Activated naive CD8-positive, alpha-beta T cell treated with anti-CD3 and anti-CD28 coated beads, Interleukin-2, amount 50 U/mL, for 24 hours (primary cell): ENCODE results near the gene DPF3.

Experiments used
- ATAC-seq: fragments of 150-1000 bp; cut with Tn5 transposase; one replicate; pipeline ENCODE4 v1.10.0; 2021
- DNase-seq: peaks from one replicate; pipeline ENCODE4 v3.0.0; 2021
- H3K27ac Mint-ChIP-seq: one replicate; pipeline ENCODE4 v1.8.0; 2021; ENCODE audit warnings: mild to moderate bottlenecking, mixed read lengths
- H3K27me3 Mint-ChIP-seq: one replicate; pipeline ENCODE4 v1.8.0; 2021; ENCODE audit warnings: mixed read lengths
- H3K36me3 Mint-ChIP-seq: one replicate; pipeline ENCODE4 v1.8.0; 2021; ENCODE audit warnings: low read depth, mixed read lengths
- H3K4me1 Mint-ChIP-seq: one replicate; pipeline ENCODE4 v1.8.0; 2021; ENCODE audit warnings: mixed read lengths
- H3K4me3 Mint-ChIP-seq: one replicate; pipeline ENCODE4 v1.8.0; 2021; ENCODE audit warnings: mild to moderate bottlenecking, moderate library complexity, mixed read lengths
- H3K9me3 Mint-ChIP-seq: one replicate; pipeline ENCODE4 v1.8.0; 2021; ENCODE audit warnings: mixed read lengths

The DPF3 gene

DNA sequence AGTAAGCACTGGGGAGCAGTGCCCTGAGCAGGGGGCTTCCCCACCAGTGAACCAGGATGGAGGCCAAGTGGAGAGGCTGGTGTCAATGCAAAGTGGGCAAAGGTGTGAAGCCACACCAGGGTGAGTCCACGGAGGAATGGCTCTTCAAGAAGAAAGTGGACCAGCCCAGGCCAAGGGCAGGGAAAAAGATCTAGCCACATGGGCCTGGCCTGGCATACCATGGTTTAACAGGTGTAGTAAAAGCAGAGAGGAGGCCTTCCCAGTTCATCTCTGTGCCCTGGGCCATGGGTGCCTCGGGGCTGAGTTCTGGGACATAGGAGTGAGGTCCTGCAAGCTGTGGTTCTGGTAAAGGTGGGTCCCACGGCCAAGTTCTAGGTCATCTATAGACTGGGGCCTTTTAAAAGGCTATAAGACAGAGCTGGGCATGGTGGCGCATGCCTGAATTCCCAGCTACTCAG, 153.4 kb downstream of the DPF3 start:
- no peak for ATAC-seq
- Mint-ChIP-seq H3K4me1 (no peaks in the 10 kb centered on the region), H3K36me3 (no peaks in the 10 kb centered on the region), H3K4me3 (no peak overlapping the region), H3K9me3 (no peaks in the 10 kb centered on the region), H3K27me3 (no peaks in the 10 kb centered on the region), H3K27ac (no peak overlapping the region)
- no peak for DNase-seq

DNA sequence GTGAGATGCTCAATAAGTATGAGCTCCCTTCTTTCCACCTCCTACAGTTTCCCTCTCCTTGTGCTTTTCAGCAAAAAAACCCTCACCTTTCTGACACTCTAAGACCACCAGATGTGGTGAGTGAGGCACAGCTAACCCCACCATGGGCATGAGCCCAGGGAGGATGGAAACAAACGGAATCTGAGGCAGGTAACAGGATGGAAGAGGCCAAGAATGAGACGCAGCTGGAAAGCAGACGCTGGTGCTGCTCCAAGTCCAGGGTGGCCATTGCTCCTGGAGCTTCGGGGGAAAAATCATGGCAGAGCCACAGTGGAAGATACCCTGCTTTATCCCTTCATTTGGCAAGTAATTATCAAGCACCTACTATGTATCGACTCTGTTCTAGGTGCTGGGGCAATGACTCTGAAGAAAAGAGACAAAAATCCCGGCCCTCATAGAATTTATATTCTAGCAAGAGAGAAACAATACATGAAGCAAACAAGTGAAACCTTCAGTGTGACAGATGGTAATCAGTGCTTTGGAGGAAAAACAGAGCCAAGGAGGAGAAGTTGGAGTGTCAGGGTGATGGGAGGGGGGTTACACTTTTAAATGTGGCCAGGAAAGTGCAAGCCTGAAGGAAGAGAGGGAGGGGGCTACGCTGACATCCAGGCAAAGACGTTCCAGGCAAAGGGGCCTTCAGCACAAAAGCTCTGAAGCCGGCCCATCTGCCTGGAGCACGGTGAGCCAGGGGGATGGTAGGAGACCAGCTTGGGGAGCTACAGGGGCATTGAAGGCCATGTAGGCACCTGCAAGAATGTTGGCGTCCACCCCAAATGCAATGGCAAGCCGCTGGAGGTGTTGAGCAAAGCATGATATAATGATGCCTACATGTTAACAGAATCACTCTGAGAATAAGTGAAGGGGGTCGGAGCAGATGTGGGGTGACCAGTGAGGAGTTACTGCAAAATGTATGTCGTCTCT, 154.2 kb downstream of the DPF3 start:
- ATAC-seq (no peak), DNase-seq (no peak)
- H3K27ac Mint-ChIP-seq: no peak overlapping the region
- no peak overlapping the region for H3K4me3 Mint-ChIP-seq
- no peaks in the 10 kb centered on the region for H3K36me3 Mint-ChIP-seq
- no peaks in the 10 kb centered on the region for H3K4me1 Mint-ChIP-seq
- H3K27me3 Mint-ChIP-seq: no peaks in the 10 kb centered on the region
- no peaks in the 10 kb centered on the region for H3K9me3 Mint-ChIP-seq

DNA sequence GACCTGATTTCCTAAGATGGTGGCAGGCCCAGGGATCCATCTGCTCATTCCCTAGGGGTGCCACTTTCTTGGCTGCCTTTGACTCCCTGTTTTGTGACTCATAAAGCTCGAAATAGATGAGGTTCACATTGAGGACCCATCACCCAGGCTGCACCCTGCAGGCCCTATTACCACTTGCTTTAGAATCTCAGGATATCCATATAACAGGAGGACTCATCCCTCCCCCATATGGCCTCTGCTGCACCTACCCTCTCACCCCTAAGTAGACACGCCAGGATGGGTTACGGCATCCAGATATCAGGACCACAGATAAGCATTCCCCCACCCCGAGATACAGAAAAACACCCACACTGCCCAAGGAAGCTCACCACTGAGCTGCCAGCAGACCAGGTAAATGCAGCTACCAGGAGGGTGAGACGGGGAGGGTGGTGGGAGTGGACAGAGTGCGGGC, 155.7 kb downstream of the DPF3 start:
- ATAC-seq (no peak), DNase-seq (no peak)
- Mint-ChIP-seq H3K4me1 (no peaks in the 10 kb centered on the region), H3K27ac (no peak overlapping the region), H3K9me3 (no peaks in the 10 kb centered on the region), H3K27me3 (no peaks in the 10 kb centered on the region), H3K36me3 (no peaks in the 10 kb centered on the region), H3K4me3 (no peak overlapping the region)

GRCh38 chr14:72737560-72737943, 156.3 kb downstream of the DPF3 start:
- H3K36me3 Mint-ChIP-seq: no peaks in the 10 kb centered on the region
- ATAC-seq: no peak

GRCh38 chr14:72736786-72737559, 156.9 kb downstream of the DPF3 start:
- Mint-ChIP-seq H3K36me3 (no peaks in the 10 kb centered on the region), H3K9me3 (no peaks in the 10 kb centered on the region), H3K4me3 (no peak overlapping the region), H3K27ac (no peak overlapping the region), H3K4me1 (no peaks in the 10 kb centered on the region), H3K27me3 (no peaks in the 10 kb centered on the region)
- ATAC-seq (no peak), DNase-seq (no peak)

More at GRCh38 chr14:72737560-72737943, 156.3 kb downstream of the DPF3 start:
- no peaks in the 10 kb centered on the region for H3K9me3 Mint-ChIP-seq
- H3K4me1 Mint-ChIP-seq: no peaks in the 10 kb centered on the region
- no peak overlapping the region for H3K4me3 Mint-ChIP-seq
- DNase-seq: no peak
- H3K27me3 Mint-ChIP-seq: no peaks in the 10 kb centered on the region
- no peak overlapping the region for H3K27ac Mint-ChIP-seq

- no peaks in the 10 kb centered on the region for H3K4me1 Mint-ChIP-seq
- ATAC-seq (no peak), DNase-seq (no peak)
- H3K36me3 Mint-ChIP-seq: no peaks in the 10 kb centered on the region
- no peaks in the 10 kb centered on the region for H3K9me3 Mint-ChIP-seq
- H3K27ac Mint-ChIP-seq: no peak overlapping the region
- H3K4me3 Mint-ChIP-seq: no peak overlapping the region
- no peaks in the 10 kb centered on the region for H3K27me3 Mint-ChIP-seq
Measured at GRCh38 chr14:72736308-72736707, 157.6 kb downstream of the DPF3 start.

DNA sequence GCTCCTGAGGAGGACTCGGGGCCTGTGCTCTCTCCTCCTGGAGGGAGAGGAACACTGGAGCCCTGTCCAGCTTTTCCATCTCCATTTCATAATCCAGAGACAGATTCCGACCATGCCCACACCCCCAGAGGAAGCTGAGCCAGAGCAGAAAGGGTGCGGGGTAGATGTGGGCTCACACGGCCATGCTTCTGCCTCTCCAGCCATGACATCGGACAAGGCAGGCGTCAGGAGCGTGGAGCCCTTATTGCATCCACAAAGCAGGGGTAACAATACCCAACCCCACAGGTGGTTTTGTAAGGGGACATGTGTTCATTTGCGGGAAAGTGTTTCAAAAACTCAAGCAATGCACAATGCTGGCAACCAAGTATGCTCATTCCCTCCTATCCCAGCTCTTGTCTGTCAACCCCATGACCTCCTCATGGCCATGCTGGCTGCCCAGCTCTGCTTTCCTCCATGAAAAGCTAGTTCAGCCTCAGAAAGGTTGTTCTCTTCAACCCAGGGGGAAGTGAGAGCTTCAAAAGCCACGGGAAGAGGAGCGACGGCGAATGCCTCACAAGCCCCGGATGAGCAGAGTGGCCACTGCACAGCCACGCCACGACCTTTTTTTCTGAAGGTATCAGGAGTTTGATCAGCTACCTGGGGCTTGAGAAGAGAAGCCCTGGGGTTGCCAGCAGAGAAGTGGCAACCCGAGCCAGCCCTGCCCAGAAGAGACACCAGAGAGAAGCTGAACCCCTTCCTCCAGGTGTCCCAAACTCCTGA, 161.7 kb downstream of the DPF3 start:
- ATAC-seq (no peak), DNase-seq (no peak)
- H3K4me3 Mint-ChIP-seq: no peak overlapping the region
- no peaks in the 10 kb centered on the region for H3K9me3 Mint-ChIP-seq
- no peaks in the 10 kb centered on the region for H3K4me1 Mint-ChIP-seq
- no peaks in the 10 kb centered on the region for H3K27me3 Mint-ChIP-seq
- no peak overlapping the region for H3K27ac Mint-ChIP-seq
- peaks cover 2% of the 10 kb centered on the region for H3K36me3 Mint-ChIP-seq

DNA sequence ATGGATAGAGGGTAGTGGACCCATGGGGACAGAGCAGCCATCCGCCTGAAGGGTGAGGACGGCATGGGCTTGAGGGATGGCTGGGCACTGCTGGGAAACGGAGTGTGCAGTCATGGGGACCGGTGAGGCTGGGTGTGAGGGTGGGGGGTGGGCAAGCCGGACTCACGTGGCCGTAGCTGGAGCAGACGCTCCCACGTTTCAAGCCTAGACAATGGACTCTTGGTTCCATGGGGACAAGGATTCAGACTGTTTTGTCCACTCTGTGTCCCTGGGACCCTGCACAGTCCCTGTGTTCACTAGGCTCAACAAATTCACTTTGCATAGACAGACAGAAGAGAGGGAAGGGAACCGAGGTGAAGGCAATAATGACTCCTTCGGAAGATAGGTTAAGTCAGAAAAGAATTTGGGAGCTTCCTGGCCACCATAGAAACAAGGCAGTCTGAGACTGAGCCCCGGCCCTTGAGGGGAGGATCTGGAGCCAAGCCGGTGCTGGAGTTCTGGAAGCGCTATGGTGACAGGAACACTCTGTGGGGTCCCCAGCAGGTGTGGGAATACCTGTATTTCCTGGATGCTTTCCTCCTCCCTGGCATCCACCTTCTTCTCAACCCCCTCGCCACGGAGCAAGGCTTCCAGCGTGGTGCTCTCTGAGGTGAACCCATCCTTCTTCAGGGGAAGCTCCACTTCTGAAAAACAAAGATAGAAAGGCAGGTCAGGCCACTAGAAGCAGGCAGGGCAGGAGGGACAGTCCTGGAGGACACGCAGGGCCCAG, 162.5 kb downstream of the DPF3 start:
- no peaks in the 10 kb centered on the region for H3K27me3 Mint-ChIP-seq
- DNase-seq (no peak), ATAC-seq (no peak)
- H3K27ac Mint-ChIP-seq: no peak overlapping the region
- peaks cover 2% of the 10 kb centered on the region for H3K36me3 Mint-ChIP-seq
- H3K4me1 Mint-ChIP-seq: no peaks in the 10 kb centered on the region
- no peak overlapping the region for H3K4me3 Mint-ChIP-seq
- no peaks in the 10 kb centered on the region for H3K9me3 Mint-ChIP-seq

DNA sequence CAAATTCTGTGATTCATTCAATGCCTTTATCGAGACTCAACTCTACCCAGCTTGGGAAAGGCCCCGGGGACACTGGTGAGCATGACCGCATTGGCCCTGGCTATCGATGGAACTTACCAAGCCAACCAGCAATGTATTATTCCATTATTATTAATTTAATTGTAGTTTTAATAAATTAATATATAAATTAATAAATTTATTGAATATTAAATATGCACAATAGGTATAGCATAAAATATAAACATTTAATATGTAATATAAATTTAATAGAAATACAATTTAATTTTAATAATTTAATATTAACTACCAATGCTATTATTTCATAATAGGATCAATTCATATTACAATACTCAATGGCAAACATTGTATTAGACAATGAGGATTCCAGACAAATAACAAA, 163.4 kb downstream of the DPF3 start:
- H3K27me3 Mint-ChIP-seq: no peaks in the 10 kb centered on the region
- H3K9me3 Mint-ChIP-seq: no peaks in the 10 kb centered on the region
- H3K4me3 Mint-ChIP-seq: no peak overlapping the region
- no peak overlapping the region for H3K27ac Mint-ChIP-seq
- ATAC-seq: no peak
- peaks cover 2% of the 10 kb centered on the region for H3K36me3 Mint-ChIP-seq
- no peaks in the 10 kb centered on the region for H3K4me1 Mint-ChIP-seq
- DNase-seq: no peak

DNA sequence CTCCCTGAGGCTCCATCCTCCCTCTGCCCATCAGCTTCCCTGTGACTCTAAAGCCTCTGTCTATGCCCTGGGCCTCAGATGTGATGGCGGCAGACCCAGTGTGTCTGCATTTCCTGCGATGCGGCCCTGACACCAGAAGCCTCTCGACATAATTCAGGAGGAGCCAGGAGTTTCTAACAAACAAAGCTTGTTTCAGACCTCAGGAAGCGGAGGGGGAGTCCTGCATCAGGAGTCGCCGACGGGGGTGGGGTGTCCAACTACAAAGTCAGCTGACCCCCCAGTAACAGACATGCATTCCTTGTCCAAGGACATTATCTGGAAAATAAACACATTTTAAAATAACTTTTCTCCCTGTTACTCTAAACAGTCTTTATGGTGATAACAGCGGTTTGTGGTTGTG, 167.5 kb downstream of the DPF3 start:
- Mint-ChIP-seq H3K4me1 (no peaks in the 10 kb centered on the region), H3K4me3 (no peak overlapping the region), H3K27ac (no peak overlapping the region), H3K9me3 (no peaks in the 10 kb centered on the region), H3K27me3 (no peaks in the 10 kb centered on the region), H3K36me3 (peaks cover 2% of the 10 kb centered on the region)
- ATAC-seq (no peak), DNase-seq (no peak)

DNA sequence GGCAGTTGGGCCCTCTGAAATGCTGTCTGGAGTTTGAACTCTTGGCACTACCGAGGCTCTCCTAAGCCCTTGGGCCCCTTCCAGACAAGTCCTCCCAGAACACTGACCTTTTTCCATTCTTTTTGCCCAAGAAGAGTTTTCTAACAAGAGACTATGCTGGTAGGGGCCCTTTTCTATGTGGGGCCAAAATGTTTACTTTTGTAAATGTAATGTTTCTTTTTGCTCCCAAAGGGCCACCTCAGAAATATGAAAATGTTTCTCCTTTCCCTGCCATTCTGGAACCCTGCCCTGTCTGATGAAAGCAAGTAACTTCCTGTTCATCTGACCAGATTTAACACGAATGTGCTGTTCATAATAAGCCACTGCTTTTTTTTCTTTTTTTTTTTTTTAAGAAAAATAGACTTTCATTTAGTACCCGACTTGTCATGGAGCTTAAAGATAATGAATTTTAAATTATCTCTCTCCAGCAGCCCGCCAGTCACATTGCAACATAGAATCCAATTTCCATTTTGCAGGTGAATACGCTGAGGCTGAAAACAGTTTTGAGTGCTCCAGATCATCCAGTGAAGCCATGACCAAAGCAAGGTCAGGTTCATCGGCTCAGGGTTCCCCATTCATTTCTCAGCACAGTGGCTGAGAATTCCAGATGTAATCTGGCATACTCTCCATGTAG, 169.9 kb downstream of the DPF3 start:
- no peaks in the 10 kb centered on the region for H3K27me3 Mint-ChIP-seq
- H3K9me3 Mint-ChIP-seq: no peaks in the 10 kb centered on the region
- H3K36me3 Mint-ChIP-seq: peaks cover 2% of the 10 kb centered on the region
- no peak for ATAC-seq
- H3K27ac Mint-ChIP-seq: no peak overlapping the region
- no peaks in the 10 kb centered on the region for H3K4me1 Mint-ChIP-seq
- H3K4me3 Mint-ChIP-seq: no peak overlapping the region
- no peak for DNase-seq

DNA sequence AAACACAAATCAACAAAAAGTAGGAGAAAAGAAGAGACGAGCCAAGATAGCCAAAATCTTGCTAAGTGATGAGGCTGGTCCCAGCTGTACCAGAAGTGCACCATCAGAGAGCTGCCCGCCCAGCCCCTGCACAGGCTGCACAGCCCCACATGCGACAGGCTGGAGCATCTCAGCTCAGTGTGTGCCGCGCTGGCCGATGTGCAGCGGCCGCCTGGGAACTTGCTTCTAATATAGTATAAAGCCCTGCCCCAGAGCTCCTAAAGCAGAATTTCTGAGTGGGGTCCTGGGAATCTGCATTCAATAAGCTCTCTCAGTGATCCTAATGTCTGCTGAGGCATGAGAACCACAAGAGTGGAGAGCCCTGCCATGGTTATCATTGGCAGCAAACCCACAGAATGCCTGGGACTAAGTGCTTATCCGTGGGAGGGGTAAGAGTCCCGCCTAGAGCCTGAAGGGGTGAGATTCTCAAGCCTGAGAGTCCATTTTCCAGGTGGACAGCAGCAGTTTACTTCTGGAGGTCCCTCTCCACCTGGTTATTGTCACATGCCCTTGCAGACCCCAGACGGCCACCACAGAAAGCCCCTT, 171.6 kb downstream of the DPF3 start:
- no peaks in the 10 kb centered on the region for H3K9me3 Mint-ChIP-seq
- no peak for DNase-seq
- ATAC-seq: no peak
- no peaks in the 10 kb centered on the region for H3K36me3 Mint-ChIP-seq
- no peaks in the 10 kb centered on the region for H3K27me3 Mint-ChIP-seq
- H3K27ac Mint-ChIP-seq: no peak overlapping the region
- no peak overlapping the region for H3K4me3 Mint-ChIP-seq
- peaks cover 5% of the 10 kb centered on the region for H3K4me1 Mint-ChIP-seq

DNA sequence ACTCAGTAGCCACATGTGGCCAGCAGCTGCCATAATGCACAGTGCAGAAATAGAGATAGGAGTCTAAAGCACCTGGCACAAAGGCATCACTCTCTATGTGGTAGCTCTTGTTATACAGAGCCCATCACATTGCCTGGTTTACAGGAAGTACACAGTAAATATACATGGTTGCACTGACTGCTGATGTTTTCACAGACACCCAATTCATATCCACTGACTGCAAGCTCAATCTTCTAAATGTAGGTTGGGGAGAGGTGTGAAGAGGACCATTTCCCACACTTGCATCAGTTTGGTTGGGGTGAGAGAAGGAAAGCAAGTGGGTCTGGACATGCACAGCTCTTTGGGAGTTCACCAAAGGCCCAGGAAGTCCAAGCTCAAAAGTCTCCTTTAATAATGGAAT, 172.8 kb downstream of the DPF3 start:
- ATAC-seq: no peak

More for the DNA sequence above, 172.8 kb downstream of the DPF3 start:
- DNase-seq: no peak
- H3K36me3 Mint-ChIP-seq: no peaks in the 10 kb centered on the region
- H3K27me3 Mint-ChIP-seq: no peaks in the 10 kb centered on the region
- H3K9me3 Mint-ChIP-seq: no peaks in the 10 kb centered on the region
- H3K4me3 Mint-ChIP-seq: no peak overlapping the region
- H3K4me1 Mint-ChIP-seq: peaks cover 17% of the 10 kb centered on the region
- H3K27ac Mint-ChIP-seq: no peak overlapping the region
